Activated CD8-positive, alpha-beta memory T cell treated with anti-CD3 and anti-CD28 coated beads for 48 hours (primary cell): ENCODE data around the gene BCAS3.
A peak's percentile ranks its signal among the peaks of the same experiment; 100 is the strongest.
"Not testable (repeated sequence)": the region's sequence is repeated elsewhere in the genome, so short reads cannot be mapped to it uniquely, and the experiment has no call there.

Experiments
- DNase-seq, 3 experiments: peaks; one replicate each; pipeline ENCODE4 v3.0.0-alpha.2; 2020; ENCODE audit warnings: low read depth in 2 of 3, low spot score in 2 of 3

BCAS3 gene

GRCh38 chr17:61122326-61122913 lies 444.8 kb downstream of the BCAS3 start:
- no peak for DNase-seq

- DNase-seq, result no peak
Measured at GRCh38 chr17:61124562-61124961, 446.9 kb downstream of the BCAS3 start.

DNA sequence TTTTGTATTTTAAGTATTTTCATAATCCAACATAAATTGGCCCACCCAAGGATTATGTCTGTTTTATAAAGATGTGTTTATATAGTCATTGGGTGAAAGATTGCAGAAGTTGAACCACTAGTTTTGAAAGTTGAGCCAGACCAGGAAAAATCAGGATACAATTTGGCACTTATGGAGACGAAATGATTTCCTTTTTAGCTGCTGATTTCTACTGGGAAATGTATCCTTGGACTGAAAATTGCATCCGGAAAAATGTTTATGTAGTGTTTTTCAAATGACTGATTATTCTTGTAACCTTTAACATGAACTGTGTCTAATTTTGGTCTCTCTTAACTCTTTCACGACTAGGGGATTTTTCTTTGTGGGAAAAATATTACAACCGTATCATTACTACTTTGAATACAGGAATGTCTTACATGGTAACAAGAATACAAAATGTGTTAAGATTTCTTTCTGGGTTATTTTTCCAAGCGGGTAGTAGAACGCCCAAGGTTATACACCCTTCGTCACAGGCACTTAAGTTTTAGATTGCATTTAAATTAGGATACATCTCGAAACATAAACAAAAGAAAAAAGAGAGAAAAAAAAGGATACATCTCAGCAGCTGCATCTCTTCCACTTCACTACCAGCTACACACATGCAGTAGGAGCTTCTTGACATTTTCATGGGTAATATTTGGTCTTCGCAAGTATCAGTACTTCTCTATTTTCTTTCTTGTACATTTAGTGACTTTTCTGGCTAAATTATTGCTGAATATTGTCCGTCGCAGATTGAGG lies 449.0 kb downstream of the BCAS3 start:
- no peak for DNase-seq

DNA sequence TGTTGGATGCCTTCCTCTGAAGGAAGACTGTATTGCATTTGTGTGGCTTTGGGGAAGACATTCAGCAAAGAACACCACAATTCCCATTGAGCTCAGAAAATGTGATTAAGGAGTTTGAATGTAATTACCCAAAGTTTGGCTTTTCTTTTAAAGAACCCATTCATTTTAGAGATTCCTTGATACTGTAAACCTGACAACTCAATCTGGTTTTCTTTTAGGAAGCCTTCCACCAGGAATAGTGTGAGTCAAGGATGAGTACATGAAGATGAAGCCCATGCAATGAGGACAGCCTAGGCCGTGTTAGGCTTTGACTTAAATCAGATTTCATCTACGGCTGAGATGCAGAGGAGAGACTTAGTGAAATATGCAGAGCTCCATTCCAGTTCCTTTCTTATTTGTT lies 450.3 kb downstream of the BCAS3 start:
- DNase-seq, result no peak

- no peak for DNase-seq
Measured at GRCh38 chr17:61128661-61129115, 451.0 kb downstream of the BCAS3 start.

GRCh38 chr17:61129267-61130254 lies 451.9 kb downstream of the BCAS3 start:
- no peak for DNase-seq

GRCh38 chr17:61130330-61130729 lies 452.7 kb downstream of the BCAS3 start:
- no peak for DNase-seq

- no peak for DNase-seq
Measured at GRCh38 chr17:61131585-61131984, 453.9 kb downstream of the BCAS3 start.

DNA sequence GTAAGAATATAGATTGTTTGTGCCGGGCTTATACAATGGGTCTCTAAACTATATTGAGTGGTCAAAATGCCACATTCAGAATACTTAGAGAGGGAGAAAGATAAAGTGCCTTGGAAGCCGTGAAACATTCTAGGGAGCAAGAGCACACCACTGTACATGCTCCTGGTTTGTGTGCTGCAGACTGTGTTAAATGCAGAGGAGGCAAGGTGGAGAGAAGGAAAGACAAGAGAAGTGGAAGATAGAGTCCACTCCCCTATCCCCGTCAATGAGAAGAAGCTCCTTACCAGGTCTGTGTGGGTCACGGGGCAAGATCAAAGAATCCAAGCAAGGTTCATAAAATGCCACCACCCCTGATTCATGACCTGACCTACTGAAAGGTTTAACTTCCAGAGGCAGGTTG lies 454.9 kb downstream of the BCAS3 start:
- DNase-seq, result no peak

GRCh38 chr17:61133853-61134252 lies 456.2 kb downstream of the BCAS3 start:
- no peak for DNase-seq

DNA sequence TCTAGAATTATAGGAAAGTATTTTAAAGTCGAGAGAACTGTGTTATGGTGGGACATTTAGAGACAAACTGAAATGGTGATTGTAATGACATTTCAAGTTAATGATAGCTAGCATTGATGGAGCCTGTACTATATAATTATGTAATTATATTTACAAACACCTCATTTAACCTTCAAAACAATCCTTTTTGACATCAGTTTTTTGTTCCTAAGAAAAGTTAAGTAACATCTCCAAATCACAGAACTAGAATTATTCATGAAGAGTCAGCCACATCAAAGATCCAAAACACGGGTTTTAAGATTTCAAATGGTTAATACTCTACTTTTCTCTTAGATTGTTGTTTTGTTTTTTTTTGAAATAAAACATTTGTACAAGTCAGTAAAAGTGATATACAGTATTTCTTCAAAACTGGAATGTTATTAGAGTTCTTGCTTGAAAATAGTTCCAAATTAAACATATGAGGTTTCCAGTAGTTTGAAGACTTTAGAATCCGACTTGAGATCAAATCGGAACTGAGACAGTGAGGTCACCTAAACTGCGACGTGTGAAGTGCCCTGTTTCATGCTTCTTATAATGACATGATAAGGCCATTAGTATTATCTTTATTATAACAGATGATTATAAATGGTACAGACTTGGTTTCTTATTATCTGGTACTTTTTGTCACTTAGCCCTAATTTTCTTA lies 457.0 kb downstream of the BCAS3 start:
- no peak for DNase-seq

DNA sequence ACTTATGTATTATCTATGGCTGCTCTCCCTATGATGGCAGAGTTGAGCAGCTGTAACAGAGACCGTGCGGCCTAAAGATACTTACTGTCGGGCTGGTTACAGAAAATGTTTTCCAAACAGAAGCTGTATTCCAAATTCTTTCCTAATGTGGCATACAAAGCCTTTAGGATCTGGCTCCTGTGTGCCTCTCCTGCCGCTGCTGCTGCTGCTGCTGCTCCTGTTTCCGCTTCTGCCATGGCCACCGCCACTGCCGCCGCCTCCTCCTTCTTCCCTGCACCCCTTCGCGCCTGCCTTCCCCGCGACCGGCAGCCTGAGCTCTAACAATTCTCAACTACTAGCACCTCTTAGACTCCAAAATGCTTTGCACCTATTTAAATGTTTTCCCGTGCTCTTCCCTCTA lies 458.1 kb downstream of the BCAS3 start:
- no peak for DNase-seq

DNA sequence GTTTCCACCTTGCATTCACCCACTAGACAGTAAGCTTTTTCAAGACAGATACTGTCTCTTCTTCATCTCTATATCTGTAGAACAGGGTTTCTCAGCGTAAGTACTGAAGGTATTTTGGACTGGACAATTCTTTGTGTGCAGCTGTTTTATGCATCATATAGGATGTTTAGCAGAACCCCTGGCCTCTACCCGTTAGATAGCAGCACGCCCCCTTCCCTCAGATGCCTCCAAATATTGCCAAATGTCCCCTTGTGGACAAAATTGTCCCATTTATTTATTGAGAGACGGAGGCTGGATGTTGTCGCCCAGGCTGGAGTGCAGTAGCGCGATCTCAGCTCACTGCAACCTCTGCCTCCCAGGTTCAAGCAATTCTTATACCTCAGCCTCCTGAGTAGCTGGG lies 458.6 kb downstream of the BCAS3 start:
- no peak for DNase-seq

DNA sequence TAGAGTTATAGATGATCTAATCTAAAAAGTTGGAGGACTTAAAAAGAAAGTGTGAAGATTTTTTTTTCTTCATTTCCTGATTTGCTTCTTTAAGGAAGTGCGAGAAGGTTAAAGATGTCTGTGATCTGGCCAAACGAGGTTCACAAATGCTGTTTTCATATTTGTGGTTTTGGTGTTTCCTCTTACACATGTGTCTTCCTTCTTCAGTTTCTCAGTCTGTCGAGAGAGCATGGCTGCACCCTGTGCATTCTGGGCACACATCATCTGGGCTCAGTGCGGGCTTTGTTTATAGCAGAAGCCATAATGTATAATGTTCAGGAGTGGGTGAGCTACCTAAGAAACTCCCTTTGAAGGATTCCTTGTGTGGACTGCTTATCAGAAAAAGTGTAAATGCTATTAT lies 461.6 kb downstream of the BCAS3 start:
- DNase-seq, result peak in 1 of 3 experiments; percentile 6

GRCh38 chr17:61140081-61140786 lies 462.6 kb downstream of the BCAS3 start:
- DNase-seq, result no peak

- DNase-seq, result no peak
Measured at GRCh38 chr17:61143026-61143425, 465.4 kb downstream of the BCAS3 start.

DNA sequence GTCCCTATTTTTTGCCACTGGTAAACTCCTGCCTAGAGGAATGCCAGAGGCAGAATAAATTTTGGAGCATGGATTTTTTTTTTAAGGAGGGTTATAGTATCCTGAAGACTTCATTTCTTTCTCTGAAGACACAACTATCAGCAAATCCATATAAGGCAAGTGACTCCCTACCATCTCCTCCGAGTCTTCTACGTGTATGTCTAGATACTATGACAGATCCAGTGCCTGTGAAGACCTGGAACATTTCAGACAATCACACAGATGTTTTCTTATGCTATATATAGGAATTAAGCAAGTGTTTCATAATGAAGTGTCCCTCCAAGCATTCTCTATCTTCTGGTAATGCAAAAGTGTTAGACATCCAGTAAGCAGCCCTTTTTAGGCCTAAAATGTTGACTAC lies 466.5 kb downstream of the BCAS3 start:
- no peak for DNase-seq

DNA sequence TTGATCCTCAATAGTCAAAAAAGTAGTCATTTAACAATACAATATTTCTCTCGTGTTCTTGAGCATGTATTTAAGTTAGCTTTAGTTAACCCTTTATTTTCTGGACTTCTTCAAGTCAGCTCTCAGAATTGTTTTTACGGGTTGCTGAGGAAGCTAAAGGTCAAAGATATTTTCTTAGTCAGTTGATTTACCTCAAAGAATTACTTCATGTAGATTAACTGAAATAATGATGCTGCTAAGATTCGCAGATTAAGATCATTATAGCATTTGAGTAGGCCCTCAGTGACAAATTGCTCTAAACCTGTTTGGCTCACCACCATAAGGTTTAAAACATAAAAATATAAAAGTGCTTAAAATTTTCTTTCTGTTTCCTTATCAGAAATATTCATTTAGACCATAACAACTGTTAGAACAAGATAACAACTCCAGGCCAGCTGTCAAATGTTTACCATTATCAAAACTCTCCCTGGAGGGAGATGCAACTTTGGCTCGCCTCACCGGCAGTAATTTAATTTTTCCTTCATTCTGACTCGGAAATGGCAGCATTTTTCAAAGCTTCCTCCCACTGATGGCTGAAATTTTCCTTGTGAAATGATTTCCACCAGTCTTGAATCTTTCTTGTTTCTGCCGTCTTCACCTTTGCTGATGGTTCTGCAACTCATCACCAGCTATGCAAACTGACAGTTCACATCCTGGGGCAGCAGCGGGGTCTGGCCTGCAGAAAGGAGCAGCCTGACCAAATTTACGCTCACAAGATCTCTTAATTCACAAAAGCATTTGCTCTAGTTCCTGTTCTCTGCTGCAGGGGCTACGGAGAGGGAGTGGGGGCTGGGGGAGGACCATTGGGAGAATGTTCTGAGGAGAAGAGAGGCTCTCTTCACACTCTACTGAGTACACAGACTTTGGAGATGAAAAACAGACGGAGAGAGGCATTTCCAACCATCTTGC lies 467.2 kb downstream of the BCAS3 start:
- no peak for DNase-seq

DNA sequence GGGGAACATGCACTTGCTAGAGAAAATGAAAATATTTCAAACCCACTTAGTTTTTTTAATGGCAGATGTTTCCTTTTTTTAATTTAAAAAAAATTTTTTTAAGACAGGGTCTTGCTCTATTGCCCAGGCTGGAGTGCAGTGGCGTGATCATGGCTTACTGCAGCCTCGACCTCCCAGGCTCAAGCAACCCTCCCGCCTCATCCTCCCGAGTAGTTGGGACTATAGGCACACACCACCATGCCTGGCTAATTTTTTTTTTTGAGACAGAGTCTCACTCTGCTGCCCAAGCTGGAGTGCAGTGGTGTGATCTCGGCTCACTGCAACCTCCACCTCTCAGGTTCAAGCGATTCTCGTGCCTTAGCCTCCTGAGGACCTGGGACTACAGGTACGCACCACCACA lies 469.2 kb downstream of the BCAS3 start:
- DNase-seq, result not testable (repeated sequence)
